Activated naive CD4-positive, alpha-beta T cell treated with Interleukin-2 at 50 U/mL for 16 hours (primary cell): Measurements from ENCODE around the gene PCNX1.
"Not testable (repeated sequence)": the region's sequence is repeated elsewhere in the genome, so short reads cannot be mapped to it uniquely, and the experiment has no call there.

Experiments used
- DNase-seq: peaks from one replicate; pipeline ENCODE4 v3.0.0-alpha.2; 2020

The PCNX1 gene

GRCh38 chr14:70972107-70972976 lies 65.1 kb downstream of the PCNX1 start:
- peak; percentile 84 for DNase-seq

- DNase-seq: no peak
Measured at GRCh38 chr14:70976591-70976990, 69.3 kb downstream of the PCNX1 start.

GRCh38 chr14:70981000-70981952 lies 74.0 kb downstream of the PCNX1 start:
- DNase-seq: no peak

- DNase-seq: no peak
Measured at GRCh38 chr14:70982200-70982599, 74.9 kb downstream of the PCNX1 start.

GRCh38 chr14:70987041-70987440 lies 79.8 kb downstream of the PCNX1 start:
- no peak for DNase-seq

GRCh38 chr14:70988452-70988851 lies 81.2 kb downstream of the PCNX1 start:
- DNase-seq: peak; percentile 41

- no peak for DNase-seq
Measured at GRCh38 chr14:70993931-70994330, 86.7 kb downstream of the PCNX1 start.

- no peak for DNase-seq
Measured at GRCh38 chr14:70995211-70995610, 88.0 kb downstream of the PCNX1 start.

- DNase-seq: no peak
Measured at GRCh38 chr14:70995671-70996070, 88.4 kb downstream of the PCNX1 start.

- no peak for DNase-seq
Measured at GRCh38 chr14:70999117-70999516, 91.9 kb downstream of the PCNX1 start.

GRCh38 chr14:71000091-71000490 lies 92.8 kb downstream of the PCNX1 start:
- no peak for DNase-seq

- DNase-seq: no peak
Measured at GRCh38 chr14:71001742-71002141, 94.5 kb downstream of the PCNX1 start.

- DNase-seq: no peak
Measured at GRCh38 chr14:71003156-71003555, 95.9 kb downstream of the PCNX1 start.

- DNase-seq: no peak
Measured at GRCh38 chr14:71004481-71004880, 97.2 kb downstream of the PCNX1 start.

GRCh38 chr14:71005076-71005475 lies 97.8 kb downstream of the PCNX1 start:
- no peak for DNase-seq

- DNase-seq: no peak
Measured at GRCh38 chr14:71006200-71006563, 98.9 kb downstream of the PCNX1 start.

- no peak for DNase-seq
Measured at GRCh38 chr14:71011479-71011878, 104.2 kb downstream of the PCNX1 start.

- no peak for DNase-seq
Measured at GRCh38 chr14:71012888-71013287, 105.6 kb downstream of the PCNX1 start.

GRCh38 chr14:71013551-71014192 lies 106.4 kb downstream of the PCNX1 start:
- DNase-seq: no peak

- DNase-seq: not testable (repeated sequence)
Measured at GRCh38 chr14:71019917-71020316, 112.7 kb downstream of the PCNX1 start.

GRCh38 chr14:71021347-71022011 lies 114.2 kb downstream of the PCNX1 start:
- no peak for DNase-seq

GRCh38 chr14:71022012-71022869 lies 115.0 kb downstream of the PCNX1 start:
- DNase-seq: no peak
